Measurements from ENCODE around the gene MPG.
"Not testable (repeated sequence)": the region's sequence is repeated elsewhere in the genome, so short reads cannot be mapped to it uniquely, and the experiment has no call there.

The MPG gene

DNA sequence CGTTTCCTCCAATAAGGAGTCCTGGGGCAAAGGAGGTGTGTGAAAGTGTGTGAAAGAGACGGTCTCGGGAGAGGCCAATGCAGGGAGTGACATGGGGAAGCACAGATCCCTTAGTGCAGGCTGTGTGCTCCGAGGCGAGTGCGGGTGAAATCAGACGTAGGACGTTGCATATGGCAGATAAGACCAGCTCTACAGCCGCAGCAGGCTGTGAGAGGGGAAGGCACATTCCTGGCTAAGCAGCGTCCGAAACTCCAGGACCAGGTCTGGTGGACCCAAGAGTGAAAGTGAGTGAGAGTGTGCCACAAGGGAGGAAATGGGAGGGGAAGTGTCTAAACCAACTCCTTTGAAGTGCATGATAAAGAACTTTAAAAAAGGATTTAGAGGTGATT, 36.0 kb upstream of the MPG start:
- peaks cover 49% of the 10 kb centered on the region for H3K36me3 Mint-ChIP-seq (ENCODE audit: low read depth)
- no peak for DNase-seq
- ATAC-seq, result no peak
- no peaks in the 10 kb centered on the region for H3K27me3 Mint-ChIP-seq
- no peak overlapping the region for H3K4me3 Mint-ChIP-seq
- H3K9me3 Mint-ChIP-seq, result no peaks in the 10 kb centered on the region
- peaks cover 36% of the 10 kb centered on the region for H3K4me1 Mint-ChIP-seq
- no peak overlapping the region for H3K27ac Mint-ChIP-seq

DNA sequence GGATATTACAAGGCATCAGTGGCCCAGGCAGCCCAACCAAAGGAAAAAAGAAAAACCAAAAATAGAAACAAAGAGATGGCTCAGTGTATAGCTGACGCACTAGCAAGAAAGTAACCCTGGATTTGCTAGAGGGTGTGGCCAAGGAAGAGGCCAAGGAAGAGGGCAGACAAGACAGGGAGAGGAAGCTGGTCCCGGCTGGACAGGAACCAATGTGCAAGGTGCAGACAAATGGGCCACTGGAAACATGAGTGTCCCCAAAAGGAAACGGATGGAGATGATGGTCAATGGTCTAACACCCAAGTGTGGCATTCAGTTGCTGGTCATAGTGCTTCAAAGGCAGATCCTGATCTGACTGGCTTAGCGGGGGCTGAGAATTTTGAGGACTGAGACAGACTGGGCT, 35.3 kb upstream of the MPG start:
- H3K36me3 Mint-ChIP-seq (ENCODE audit: low read depth), result peaks cover 52% of the 10 kb centered on the region
- H3K9me3 Mint-ChIP-seq, result no peaks in the 10 kb centered on the region
- no peaks in the 10 kb centered on the region for H3K27me3 Mint-ChIP-seq
- H3K4me3 Mint-ChIP-seq, result no peak overlapping the region
- H3K27ac Mint-ChIP-seq, result no peak overlapping the region
- ATAC-seq (no peak), DNase-seq (no peak)
- H3K4me1 Mint-ChIP-seq, result peaks cover 34% of the 10 kb centered on the region

DNA sequence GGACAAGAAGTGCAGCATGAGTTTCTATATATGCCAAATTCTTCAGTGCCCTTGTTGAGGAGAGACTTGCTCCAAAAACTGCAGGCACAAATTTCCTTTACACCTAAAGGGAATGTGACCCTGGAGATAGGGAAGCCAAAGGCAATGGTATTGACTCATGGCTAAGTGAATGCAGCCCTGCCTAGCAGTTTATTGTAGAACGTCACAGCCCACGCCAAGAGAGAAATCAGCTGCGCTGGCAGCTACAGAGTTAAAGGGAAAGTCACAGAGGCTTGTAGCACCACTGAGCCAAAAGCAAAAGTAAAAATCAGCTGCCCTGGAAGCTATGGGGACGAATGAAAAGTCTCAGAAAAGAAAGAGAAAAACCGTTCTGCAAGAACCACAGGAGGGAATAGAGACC, 34.7 kb upstream of the MPG start:
- Mint-ChIP-seq H3K27ac (no peak overlapping the region), H3K4me1 (peaks cover 35% of the 10 kb centered on the region), H3K27me3 (no peaks in the 10 kb centered on the region), H3K9me3 (no peaks in the 10 kb centered on the region), H3K36me3 (ENCODE audit: low read depth) (peaks cover 56% of the 10 kb centered on the region), H3K4me3 (no peak overlapping the region)
- ATAC-seq, result no peak
- no peak for DNase-seq

DNA sequence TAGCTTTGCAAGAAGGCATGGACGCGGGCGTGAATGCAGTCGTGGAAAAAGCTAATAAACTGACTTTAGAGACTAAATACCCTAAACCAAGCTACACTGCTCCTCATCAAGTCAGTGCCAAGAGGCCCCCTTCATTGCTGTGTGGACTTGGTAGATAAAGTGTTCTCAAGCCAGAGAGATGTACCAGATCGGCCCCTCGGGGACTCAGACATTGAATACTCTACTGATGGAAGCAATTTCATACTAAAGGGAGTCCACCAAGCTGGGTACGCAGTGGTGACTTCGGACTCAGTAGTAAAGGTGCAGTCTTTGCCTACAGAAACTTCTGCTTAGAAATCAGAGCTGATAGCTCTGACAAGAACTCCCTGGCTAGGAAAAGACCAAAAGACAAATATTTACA, 33.4 kb upstream of the MPG start:
- peaks cover 22% of the 10 kb centered on the region for H3K4me1 Mint-ChIP-seq
- H3K9me3 Mint-ChIP-seq, result no peaks in the 10 kb centered on the region
- no peaks in the 10 kb centered on the region for H3K27me3 Mint-ChIP-seq
- no peak overlapping the region for H3K27ac Mint-ChIP-seq
- H3K4me3 Mint-ChIP-seq, result no peak overlapping the region
- DNase-seq (no peak), ATAC-seq (no peak)
- peaks cover 62% of the 10 kb centered on the region for H3K36me3 Mint-ChIP-seq (ENCODE audit: low read depth)

DNA sequence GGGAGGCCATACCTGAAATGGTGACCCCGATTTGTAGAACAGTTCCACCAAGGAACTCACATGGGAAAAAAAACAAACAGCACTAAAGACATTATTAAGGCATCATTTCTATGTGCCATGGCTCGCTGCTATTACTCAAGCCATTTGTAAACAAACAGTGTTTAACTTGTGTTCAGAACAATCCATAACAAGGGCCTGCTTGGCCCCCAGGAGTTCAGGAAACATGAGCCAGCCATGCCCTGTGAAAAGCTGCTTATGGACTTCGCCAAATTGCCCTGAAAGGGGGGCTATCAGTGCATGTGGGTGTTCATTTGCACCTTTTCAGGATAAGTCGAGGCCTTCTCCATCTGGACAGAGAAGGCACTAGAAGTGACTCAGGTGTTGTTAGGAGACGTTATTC, 32.6 kb upstream of the MPG start:
- peaks cover 67% of the 10 kb centered on the region for H3K36me3 Mint-ChIP-seq (ENCODE audit: low read depth)
- H3K27me3 Mint-ChIP-seq, result no peaks in the 10 kb centered on the region
- no peak overlapping the region for H3K27ac Mint-ChIP-seq

DNA sequence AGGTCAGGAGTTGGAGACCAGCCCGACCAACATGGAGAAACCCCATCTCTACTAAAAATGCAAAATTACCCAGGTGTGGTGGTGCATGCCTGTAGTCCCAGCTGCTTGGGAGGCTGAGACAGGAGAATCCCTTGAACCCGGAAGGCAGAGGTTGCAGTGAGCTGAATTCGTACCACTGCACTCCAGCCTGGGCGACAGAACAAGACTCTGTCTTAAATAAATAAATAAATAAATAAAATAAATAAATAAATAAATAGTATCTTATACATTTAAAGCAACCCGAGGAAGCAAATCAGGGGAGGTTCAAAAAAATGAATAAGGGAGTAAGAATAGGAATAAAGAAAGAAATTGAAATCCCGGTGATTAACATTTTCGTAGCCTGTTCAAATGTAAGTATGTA, 31.5 kb upstream of the MPG start:
- not testable (repeated sequence) for H3K4me3 Mint-ChIP-seq, H3K9me3 Mint-ChIP-seq, ATAC-seq, H3K27me3 Mint-ChIP-seq, DNase-seq, H3K27ac Mint-ChIP-seq
- H3K36me3 Mint-ChIP-seq (ENCODE audit: low read depth), result peaks cover 73% of the 10 kb centered on the region
- H3K4me1 Mint-ChIP-seq, result peaks cover 33% of the 10 kb centered on the region

More for the DNA sequence above, 32.6 kb upstream of the MPG start:
- no peaks in the 10 kb centered on the region for H3K9me3 Mint-ChIP-seq
- DNase-seq (no peak), ATAC-seq (no peak)
- no peak overlapping the region for H3K4me3 Mint-ChIP-seq
- H3K4me1 Mint-ChIP-seq, result peaks cover 22% of the 10 kb centered on the region

DNA sequence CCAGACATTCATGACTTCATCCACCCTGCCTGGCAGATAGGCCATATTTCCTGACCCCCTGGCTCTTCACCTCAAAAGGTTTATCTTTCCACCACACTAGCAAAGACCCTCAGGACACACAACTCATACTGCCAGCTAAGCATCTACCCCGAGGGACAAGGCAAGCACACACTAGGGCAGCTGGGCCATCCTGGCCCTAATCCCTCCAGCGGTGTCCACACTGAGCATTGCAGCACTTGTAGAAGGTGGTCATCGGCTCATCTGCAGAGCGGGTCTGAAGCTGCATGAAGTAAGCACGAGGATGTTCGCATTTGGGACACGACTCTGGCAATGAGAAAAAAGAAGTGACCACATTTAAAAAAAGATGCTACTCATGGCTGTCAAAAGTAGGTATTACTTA, 30.8 kb upstream of the MPG start:
- ATAC-seq (no peak), DNase-seq (no peak)
- Mint-ChIP-seq H3K4me3 (no peak overlapping the region), H3K36me3 (ENCODE audit: low read depth) (peaks cover 73% of the 10 kb centered on the region), H3K4me1 (peaks cover 34% of the 10 kb centered on the region), H3K27me3 (no peaks in the 10 kb centered on the region), H3K9me3 (no peaks in the 10 kb centered on the region), H3K27ac (no peak overlapping the region)

DNA sequence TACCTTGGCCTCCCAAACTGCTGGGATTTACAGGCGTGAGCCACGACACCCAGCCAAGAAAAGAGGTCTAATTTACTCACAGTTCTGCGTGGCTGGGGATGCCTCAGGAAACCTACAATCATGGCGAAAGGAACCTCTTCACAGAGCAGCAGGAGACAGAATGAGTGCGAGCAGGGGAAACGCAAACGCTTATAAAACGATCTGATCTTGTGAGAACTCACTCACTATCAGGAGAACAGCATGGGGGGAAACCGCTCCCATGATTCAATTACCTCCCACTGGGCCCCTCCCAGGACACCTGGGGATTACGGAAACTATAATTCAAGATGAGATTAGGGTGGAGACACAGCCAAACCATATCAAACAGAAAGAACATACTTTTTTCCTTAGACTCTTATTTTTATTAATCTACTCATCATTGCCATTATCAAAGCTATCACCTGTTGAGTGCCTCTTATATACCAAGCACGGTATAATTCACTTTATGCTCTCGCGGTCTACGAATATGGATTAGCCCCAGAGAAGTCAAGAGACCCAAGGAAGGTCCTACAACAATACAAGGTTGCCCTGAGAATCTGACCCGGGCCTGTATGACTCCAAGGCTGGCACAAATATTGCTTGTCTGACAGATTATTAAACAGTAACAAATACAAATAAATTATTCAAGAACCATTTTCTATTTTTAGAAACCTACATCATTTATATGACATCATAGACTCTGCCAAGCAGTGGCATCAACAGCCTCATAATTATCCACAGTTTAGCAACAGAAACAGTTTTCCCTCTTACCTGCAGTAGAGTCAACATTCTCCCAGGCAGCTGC, 27.0 kb upstream of the MPG start:
- DNase-seq, result no peak
- H3K4me3 Mint-ChIP-seq, result peak overlapping the region; percentile 100
- H3K9me3 Mint-ChIP-seq, result no peaks in the 10 kb centered on the region
- peaks cover 46% of the 10 kb centered on the region for H3K36me3 Mint-ChIP-seq (ENCODE audit: low read depth)
- peaks cover 39% of the 10 kb centered on the region for H3K4me1 Mint-ChIP-seq
- ATAC-seq, result no peak
- no peaks in the 10 kb centered on the region for H3K27me3 Mint-ChIP-seq
- peak overlapping the region; percentile 28 for H3K27ac Mint-ChIP-seq

DNA sequence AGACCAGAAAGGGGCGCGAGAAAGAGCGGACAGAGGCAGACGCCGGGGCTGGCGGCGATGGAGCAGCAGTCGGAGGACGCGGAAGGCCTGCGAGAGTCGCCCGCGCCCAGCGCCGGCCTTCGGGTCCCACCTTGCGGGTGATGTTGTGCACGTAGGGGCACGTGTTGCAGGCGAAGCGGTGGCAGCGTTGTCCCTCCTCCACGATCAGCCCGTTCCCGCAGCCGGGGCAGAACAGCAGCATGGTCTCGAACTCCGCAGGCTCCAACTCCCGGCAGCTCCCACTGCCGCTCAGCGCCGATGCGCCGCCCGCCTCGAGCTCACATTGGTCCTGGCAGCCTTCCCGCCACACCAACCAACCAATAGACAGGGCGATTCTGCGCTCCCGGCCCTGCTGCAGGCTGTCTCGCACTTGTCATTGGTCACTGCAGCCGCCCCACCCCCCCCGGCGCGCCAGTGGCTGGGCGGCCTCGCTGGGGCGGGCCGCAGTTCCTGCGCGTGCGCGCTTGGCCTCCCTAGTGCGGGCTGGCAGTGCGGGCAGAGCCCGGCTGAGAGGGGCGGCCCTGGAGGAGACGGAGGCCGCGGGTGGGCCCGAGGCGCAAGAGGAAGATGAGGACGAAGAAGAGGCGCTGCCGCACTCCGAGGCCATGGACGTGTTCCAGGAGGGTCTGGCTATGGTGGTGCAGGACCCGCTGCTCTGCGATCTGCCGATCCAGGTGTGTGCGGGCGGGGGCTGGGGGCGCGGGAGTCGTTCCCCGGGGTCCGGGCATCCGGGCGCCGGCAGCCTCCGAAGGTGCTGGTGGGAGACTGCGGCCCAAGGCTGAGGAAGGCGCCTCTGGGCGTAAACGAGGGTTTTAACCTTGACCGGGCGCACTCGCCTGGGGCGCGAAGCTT, 24.4 kb upstream of the MPG start, which contains the start of the genes POLR3K and SNRNP25:
TSS of gene POLR3K (minus strand) at position 263 of the 891 bp plus-strand sequence. CDS start at position 241, 22 bp downstream.
TSS of gene SNRNP25 (plus strand) at position 483 of the 891 bp plus-strand sequence. CDS start at position 672, 189 bp downstream.
- Mint-ChIP-seq H3K4me1 (peaks cover 36% of the 10 kb centered on the region), H3K36me3 (ENCODE audit: low read depth) (peaks cover 39% of the 10 kb centered on the region)
- ATAC-seq, result peak; percentile 98

DNA sequence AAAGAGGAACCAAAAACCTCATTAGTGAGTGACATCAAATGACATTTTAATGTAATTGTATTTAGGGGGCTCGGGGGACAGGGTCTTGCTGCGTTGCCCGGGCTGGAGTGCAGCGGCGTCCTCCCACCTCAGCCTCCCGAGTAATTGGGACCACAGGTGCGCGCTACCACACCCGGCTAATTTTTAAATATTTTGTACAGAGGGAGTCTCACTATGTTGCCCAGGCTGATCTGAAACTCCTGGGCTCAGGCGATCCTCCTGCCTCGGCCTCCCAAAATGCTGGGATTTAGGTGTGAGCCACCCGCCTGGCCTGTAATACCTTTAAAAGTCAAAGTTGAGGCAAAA, 23.8 kb upstream of the MPG start:
- no peaks in the 10 kb centered on the region for H3K27me3 Mint-ChIP-seq
- H3K36me3 Mint-ChIP-seq (ENCODE audit: low read depth), result peaks cover 34% of the 10 kb centered on the region
- peaks cover 36% of the 10 kb centered on the region for H3K4me1 Mint-ChIP-seq
- DNase-seq (no peak), ATAC-seq (no peak)
- peak overlapping the region; percentile 98 for H3K27ac Mint-ChIP-seq
- peak overlapping the region; percentile 100 for H3K4me3 Mint-ChIP-seq
- no peaks in the 10 kb centered on the region for H3K9me3 Mint-ChIP-seq

More for the DNA sequence above, 24.4 kb upstream of the MPG start, which contains the start of the genes POLR3K and SNRNP25:
- Mint-ChIP-seq H3K27ac (peak within 1 kb of the TSS; percentile 98), H3K27me3 (no peaks in the 10 kb centered on the region), H3K4me3 (peak within 1 kb of the TSS; percentile 100), H3K9me3 (no peaks in the 10 kb centered on the region)
- DNase-seq, result peak; percentile 98

DNA sequence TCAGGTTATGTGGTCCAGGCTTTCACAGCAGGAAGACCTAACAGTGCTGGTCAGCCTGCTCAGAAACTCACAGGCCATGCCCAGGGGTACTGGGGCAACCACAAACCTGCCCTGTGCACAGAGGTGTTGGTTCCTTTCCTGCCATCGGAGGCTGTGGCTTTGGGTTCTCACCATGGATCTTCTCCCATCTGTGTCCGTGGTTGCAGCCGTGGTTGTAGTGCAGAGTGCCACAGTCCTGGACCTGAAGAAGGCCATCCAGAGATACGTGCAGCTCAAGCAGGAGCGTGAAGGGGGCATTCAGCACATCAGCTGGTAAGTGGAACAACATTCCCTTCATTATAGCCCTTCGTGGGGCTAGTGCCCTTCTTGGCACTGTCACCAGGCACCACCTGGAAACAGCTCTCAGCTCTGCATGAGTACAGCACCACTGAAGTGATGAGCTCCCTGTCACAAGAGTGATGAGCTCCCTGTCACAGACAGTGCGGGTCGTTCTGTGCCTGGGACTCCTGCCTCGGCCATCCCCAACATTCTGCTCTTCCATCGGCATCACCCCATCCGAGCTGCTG, 22.4 kb upstream of the MPG start:
- DNase-seq (no peak), ATAC-seq (no peak)
- no peak overlapping the region for H3K27ac Mint-ChIP-seq
- H3K4me3 Mint-ChIP-seq, result no peak overlapping the region
- H3K36me3 Mint-ChIP-seq (ENCODE audit: low read depth), result peaks cover 27% of the 10 kb centered on the region
- H3K4me1 Mint-ChIP-seq, result peaks cover 29% of the 10 kb centered on the region
- H3K9me3 Mint-ChIP-seq, result no peaks in the 10 kb centered on the region
- H3K27me3 Mint-ChIP-seq, result no peaks in the 10 kb centered on the region

DNA sequence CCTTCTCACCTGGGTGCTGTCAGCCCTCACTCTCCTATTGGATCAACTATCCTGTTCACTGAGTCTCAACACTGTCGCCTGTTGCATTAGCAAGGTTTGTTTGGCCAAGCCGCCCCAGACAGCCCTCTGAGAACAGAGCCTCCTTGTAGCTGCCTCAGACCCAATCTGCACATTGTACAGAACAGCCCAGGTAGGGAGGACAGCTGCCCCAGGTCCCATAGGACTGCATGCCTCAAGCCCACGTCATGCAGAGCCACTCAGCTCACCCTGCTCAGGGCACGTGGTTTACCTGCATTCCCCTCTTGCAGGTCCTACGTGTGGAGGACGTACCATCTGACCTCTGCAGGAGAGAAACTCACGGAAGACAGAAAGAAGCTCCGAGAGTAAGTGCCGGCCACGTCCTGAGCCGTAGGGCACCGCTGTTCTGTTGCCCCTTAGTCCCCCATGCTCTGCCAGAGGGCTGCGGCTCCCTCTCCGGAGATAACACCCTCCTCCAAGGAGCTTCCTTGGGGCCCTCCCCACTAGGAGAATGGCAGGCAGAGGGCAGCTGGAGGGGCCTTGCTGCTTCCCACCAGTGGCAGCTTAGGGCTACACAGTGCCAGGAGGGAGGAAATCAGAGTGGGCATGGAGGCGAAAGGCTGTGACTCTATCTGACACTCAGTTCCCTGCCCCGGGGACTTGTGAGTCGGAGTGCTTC, 21.6 kb upstream of the MPG start:
- H3K4me1 Mint-ChIP-seq, result peaks cover 22% of the 10 kb centered on the region
- H3K4me3 Mint-ChIP-seq, result no peak overlapping the region
- H3K27ac Mint-ChIP-seq, result no peak overlapping the region
- ATAC-seq, result no peak
- peaks cover 20% of the 10 kb centered on the region for H3K36me3 Mint-ChIP-seq (ENCODE audit: low read depth)
- DNase-seq, result no peak
- no peaks in the 10 kb centered on the region for H3K27me3 Mint-ChIP-seq
- H3K9me3 Mint-ChIP-seq, result no peaks in the 10 kb centered on the region

DNA sequence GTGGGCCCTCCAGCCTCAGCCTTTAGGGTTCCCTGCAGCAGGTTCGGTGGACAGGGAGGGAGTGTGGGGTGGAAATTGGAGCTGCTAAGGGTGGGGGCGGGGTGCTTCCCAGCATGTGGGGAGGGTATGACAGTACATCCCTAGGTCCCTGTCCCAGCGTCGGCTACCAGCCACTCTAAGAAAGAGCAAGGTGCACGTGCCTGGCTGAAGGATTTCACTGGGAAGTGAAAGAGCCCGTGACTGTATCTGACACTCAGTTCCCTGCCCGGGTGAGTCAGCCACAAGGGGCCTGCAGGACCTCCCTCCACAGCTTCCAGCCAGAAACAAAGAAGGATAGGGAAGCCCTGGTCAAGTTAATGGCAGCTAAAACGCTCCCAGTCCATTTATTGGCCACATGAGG, 20.3 kb upstream of the MPG start:
- no peak overlapping the region for H3K4me3 Mint-ChIP-seq
- peaks cover 13% of the 10 kb centered on the region for H3K4me1 Mint-ChIP-seq
- no peaks in the 10 kb centered on the region for H3K27me3 Mint-ChIP-seq
- no peaks in the 10 kb centered on the region for H3K9me3 Mint-ChIP-seq
- H3K36me3 Mint-ChIP-seq (ENCODE audit: low read depth), result peaks cover 13% of the 10 kb centered on the region
- ATAC-seq (no peak), DNase-seq (no peak)
- H3K27ac Mint-ChIP-seq, result no peak overlapping the region
